HCT116 (cell line): ENCODE measurements around the gene BRI3BP.

Source experiments
- POLR2A ChIP-seq: IDR thresholded peaks from 2 replicates; pipeline ENCODE4 v1.7.0; 2011; ENCODE audit warnings: borderline replicate concordance; ENCODE audit not compliant: insufficient read depth, insufficient read length; ENCODE audit errors: extremely low read depth
- YY1 ChIP-seq: IDR thresholded peaks from 2 replicates; pipeline ENCODE4 v1.6.1; 2011; ENCODE audit warnings: low read length, low read depth, moderate library complexity, mild to moderate bottlenecking; ENCODE audit not compliant: insufficient replicate concordance; ENCODE audit errors: extremely low read depth

DNA sequence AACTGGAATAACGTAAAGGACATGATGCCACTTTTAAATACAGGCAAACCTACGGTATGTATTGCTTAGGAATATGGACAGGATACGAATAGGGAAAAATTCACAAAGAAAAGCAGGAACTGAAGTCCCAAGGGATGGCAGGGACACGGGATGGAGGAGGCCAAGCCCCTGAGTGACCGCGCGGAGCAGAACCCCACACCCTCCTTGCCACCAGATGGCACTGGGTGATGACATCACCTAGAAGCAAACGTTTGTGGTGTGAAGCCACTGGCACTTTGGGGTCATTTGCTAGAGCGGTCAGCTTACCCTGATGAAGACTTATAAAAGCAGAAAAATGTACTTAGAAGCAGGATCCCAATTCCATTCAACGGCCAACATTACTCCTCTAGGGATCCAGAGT lies 13.9 kb upstream of the BRI3BP start:
- TF ChIP-seq POLR2A (no peak), YY1 (no peak)
